NK-92 treated with Interleukin-12 subunit alpha and Interleukin-12 subunit beta, amount 100 ng/mL, for 24 hours (cell line): ENCODE data around the gene PPDPF.
"Not testable (repeated sequence)": the region's sequence is repeated elsewhere in the genome, so short reads cannot be mapped to it uniquely, and the experiment has no call there.

Experiments used
- DNase-seq: peaks from one replicate; lab custom pipeline; 2025; lab: John Stamatoyannopoulos, UW

PPDPF gene

DNA sequence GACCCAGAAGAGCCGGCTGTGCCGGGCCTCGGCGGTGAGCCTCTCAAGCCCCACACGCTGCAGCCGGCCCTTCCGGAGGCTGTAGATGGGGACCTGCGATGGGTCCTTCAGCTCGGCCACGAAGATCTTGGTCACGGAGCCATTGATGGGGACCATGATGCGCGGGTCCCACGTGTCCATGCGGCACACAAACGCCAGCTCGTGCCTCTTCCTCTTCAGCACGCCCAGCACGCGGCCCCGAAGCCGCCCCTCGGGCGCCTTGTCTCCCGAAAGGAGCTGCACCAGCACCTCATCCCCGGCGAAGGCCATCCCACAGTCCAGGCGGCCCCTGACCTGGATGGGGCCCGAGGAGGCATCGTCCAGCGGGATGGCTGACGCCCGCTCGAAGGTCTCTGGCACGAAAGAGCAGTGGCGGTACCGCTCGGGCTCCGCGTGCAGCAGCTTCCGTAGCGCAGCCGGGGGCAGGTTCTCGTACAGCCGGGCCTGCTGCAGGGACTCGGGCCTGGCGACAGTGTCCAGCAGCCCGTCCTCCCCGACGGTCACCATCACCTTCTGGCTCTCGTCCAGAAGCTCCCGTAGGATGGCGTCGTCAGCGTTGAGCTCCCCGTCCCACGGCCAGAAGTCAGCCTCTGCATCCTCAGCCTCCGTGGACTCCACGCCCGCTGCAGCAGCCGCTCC lies 44.6 kb downstream of the PPDPF start:
- DNase-seq: no peak

DNA sequence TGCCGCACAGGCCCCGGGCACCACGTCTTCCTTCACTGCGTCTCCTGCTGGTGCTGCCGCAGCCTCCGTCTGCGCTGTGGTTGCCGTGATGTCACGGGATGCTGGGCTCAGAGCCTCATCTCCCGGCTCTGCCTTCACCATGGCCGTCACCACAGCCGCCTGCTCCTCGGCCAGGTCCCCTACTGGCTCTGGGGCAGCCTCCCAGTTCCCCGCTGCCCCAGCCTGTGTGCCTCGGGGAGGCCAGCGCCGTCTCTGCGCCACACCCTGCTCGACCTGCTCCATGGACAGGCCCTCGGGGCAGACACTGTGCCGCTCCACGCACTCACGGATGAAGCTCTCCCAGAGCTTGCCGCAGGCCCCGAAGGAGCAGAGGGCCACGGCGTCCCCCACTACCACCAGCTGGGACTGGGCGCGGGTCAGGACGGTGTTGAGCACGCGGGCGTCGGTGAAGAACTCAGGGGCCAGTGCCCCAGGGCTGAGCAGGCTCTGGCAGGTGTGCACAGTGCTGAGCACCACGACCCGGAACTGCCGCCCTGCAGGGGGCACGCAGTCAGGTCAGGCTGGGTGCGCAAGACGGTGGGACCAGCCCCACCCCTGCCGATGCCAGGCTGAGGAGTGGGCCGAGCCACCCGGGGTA lies 45.3 kb downstream of the PPDPF start:
- no peak for DNase-seq

DNA sequence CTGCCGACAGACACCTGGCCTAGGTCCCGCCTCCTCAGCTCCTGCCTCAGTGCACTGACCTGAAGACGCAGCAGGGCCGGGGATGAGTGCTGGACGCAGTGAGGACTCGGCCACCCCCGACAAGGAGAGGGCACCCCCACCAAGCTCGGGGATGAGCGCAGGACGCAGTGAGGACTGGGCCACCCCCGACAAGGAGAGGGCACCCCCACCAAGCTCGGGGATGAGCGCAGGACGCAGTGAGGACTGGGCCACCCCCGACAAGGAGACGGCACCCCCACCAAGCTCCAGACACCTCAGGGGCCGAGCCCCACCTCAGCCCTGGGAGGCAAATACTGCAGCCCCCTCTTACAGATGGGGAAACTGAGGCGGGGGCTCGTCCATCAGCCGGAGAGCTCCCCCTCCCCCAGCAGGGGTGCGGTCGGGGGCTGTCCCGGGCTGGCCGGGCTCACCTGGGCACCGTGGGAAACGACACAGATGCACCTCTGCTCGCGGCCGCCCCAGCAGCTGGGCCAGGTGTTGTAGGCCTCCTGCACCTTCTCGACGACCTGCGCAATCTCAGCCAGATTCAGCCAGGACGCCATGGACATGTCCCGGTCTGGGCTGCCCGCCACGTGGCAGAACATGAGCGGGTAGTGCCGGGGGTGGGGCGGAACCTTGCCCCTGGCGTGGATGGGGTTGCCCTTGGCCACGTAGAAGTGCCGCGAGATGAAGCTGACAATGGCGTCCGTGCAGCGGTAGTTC lies 46.0 kb downstream of the PPDPF start:
- DNase-seq: no peak

DNA sequence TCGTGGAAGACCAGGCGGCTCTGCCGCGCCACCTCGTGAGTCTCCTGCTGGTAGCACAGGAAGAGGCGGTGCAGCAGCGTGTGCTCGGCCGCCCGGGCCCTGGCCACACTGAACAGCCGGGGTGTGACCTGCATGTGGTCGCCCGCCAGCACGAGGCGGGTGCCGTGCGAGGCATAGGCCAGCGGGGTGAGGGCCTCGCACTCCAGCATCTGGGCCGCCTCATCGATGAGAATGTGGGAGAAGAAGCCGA lies 46.5 kb downstream of the PPDPF start:
- DNase-seq: no peak

DNA sequence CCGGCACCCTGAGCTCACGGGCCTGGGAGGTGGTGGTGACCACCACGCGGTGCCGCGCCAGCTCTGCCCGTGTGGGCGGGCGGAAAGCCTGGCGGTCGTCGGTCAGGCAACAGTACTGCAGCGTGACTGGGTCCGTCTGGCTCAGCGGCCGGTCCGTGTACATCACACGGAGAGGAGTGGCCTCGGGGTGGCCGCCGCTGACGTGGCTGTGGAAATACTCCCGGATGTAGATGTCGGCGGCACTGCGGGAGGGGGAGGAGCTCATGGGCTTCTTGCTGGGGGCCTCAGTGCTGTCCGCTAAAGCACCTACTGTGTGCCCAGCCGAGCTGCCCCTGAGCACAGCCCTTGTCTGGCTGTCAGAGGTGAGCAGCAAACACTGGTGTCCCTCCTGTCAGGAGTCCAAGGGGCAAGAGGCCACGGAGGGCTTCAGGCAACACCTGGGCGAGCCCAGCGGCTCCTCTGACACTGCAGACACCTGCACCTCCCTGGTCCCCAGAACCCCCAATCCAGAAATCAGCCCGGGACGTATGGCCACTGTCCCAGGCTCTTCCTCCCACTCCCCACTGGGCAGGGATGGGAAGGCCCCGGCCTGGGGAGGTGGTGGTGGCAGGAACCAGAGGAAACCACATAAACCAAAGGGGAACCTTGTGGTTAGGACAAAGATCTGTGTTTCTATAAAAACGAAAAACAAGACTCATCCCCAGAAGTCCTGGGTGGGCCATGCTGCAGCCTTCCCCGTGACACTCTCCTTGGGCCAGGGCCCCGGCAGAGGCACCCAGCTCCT lies 47.0 kb downstream of the PPDPF start:
- DNase-seq: no peak

DNA sequence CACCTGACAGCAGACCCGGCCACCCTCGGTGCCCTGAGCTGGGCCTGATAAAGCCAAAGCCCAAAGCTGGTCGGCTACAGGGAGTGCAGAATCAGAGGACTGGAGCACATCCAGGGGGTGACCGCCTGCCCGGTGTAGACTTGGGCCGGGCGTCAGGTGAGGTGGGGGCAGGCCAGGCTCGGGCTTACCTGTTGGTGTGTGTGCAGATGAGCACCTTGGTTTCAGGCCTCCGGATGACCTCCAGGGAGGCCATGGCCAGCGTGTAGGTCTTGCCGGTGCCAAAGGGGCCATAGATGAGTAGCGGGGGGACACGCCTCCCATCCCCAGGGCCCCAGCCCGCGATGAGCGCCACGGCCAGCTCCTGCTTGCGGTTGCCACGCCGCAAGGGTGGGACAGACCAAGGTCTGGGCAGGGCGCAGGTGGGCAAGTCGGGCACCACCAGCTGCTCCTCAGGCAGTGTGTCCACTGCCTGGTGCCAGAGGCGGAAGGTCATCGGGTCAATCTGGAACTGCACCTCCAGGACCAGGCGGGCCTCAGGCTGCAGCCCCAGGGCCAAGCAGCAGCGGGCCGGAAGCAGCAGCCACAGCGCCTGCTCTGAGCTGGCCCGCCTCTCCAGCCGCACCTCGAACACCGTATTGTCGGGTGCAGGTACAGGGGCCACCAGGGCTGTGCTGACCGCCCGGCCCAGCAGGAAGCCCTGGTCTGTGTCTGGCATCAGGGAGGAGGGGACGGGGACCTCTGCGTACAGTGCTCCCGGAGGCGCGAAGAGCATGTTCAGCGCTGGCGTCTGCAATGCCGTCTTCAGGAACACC lies 47.8 kb downstream of the PPDPF start:
- DNase-seq: no peak

DNA sequence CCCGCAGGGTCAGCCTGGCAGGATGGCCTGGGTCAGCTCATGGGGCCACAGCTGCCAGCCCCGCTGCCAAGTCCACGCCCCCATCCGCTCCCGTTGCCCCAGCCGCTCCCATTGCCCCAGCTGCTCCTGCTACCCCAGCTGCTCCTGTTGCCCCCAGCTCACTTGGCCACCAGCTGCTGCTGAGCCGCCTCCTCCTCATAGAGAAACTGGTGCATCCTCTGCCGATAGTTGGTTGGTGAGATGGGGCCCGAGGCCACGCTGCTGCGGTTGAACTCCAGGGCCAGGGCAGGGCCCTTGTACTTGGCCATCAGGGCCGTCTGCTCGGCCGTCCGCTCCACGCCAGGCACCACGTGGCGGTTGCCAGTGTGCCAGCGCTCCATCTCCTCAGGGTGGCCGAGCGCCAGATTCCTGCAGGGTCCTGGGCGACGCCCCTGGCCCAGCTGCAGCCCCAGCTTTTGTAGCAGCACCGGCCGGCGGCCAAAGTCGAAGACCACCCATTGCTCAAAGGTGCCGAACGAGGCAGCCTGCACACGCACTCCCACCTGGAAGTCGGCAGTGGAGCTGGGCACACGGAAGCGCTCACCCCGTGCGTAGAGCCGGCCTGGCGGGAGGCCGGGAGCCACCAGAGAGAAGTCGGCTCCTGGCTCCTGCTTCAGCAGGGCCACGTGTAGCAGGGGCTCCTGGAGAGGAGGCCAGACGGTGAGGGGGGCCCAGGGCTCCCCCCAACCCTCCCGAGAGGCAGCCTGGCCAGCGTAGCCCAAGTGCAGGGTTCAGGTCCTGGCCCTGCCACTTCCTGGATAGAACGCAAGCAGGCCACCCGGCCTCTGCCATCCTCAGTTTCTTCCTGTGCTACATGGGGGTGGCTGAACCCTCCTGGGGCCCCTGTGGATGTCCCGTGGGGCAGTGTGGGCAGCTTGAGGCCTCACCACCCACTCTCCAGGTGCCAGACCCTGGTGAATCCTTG lies 48.7 kb downstream of the PPDPF start:
- no peak for DNase-seq

DNA sequence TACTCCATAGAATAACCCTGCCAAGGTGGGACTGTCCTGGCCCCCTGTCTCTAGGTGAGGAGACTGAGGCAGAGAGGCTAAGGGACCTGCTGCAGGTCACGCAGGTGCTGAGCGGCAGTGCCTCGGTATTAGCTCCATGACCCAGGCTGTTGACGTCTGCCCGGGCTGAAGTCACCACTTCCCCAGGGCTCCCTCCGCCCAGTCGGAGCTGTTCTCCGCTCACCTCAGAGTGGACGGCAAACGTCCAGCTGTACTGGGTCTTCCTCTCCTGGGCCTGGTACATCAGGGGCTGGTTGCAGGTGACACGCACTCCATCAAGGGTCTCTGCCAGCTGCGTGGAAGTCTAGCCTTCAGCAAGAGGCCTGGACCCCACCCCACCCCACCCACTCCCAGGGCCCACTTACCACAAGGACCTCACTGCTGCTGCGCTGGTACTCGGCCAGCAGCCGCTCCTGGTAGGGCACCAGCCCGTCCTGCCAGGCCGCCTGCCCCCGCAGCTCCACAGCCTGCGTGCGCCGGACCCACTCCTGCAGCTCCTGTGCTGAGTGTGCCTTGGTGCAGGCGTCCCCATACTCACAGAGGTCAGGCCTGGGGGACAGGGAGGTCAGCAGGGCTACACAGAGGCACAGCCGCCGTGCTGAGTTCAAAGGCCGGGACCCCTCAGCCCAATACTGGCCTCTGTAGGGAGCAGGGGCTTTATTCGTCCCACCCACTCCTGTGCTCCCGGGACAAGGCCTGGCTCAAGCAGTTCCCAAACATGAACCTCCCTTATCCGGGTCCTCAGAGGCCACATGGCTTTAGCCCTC lies 49.9 kb downstream of the PPDPF start:
- no peak for DNase-seq

DNA sequence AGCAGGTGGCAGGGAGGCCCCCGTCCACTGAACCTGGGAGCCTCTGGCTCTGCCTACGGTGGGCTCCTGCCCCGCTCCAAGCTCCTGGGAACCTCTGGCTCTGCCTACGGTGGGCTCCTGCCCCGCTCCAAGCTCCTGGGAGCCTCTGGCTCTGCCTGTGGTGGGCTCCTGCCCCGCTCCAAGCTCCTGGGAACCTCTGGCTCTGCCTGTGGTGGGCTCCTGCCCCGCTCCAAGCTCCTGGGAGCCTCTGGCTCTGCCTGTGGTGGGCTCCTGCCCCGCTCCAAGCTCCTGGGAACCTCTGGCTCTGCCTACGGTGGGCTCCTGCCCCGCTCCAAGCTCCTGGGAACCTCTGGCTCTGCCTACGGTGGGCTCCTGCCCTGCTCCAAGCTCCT lies 50.5 kb downstream of the PPDPF start:
- DNase-seq: not testable (repeated sequence)
